ENCODE data around the gene FAM3A.

FAM3A gene

DNA sequence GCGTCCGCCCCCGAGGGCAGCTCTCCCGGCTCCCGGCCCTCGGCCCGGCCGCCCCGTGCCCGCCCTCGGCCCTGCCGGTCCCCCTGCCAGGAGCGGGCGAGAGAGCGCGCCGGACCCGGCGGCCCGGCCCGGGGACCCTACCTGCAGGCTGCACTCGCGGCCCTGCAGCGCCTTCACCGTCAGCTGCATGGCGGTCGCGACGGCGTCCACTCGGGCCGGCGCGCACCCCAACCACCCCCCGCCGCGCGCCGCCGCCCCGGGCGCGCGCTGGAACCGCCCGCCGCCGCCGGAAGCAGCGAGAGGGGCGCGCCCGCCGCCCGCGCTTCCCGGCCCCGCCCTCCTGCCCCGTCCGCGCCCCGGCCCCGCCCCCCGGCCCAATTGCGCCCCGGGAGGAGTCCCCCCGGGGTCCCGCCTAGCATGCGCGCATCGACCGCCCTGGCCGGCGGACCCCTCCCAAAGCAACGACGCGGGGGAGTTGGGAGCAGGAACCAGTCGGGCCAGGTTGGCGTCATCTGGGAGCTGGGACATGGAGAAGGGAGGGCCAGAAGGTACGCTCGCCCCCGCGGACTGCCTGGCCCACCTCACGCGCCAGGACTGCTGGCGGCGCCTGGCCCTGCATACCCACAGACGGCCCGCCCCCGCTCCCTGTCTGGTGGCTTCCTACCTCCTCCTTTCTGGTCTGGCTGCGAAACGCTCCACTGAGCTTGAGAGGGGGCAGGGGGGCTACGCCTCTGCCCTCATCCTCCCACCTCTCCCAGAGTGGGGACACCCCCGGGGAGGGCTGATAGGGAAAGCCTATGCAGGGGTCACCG lies 29.4 kb downstream of the FAM3A start, which contains the start of gene UBL4A:
Gene UBL4A, minus strand, starts transcription at position 220 of the 812 bp plus-strand sequence. Its CDS starts 31 bp downstream, at position 189.
- TF ChIP-seq, protein P1, sequence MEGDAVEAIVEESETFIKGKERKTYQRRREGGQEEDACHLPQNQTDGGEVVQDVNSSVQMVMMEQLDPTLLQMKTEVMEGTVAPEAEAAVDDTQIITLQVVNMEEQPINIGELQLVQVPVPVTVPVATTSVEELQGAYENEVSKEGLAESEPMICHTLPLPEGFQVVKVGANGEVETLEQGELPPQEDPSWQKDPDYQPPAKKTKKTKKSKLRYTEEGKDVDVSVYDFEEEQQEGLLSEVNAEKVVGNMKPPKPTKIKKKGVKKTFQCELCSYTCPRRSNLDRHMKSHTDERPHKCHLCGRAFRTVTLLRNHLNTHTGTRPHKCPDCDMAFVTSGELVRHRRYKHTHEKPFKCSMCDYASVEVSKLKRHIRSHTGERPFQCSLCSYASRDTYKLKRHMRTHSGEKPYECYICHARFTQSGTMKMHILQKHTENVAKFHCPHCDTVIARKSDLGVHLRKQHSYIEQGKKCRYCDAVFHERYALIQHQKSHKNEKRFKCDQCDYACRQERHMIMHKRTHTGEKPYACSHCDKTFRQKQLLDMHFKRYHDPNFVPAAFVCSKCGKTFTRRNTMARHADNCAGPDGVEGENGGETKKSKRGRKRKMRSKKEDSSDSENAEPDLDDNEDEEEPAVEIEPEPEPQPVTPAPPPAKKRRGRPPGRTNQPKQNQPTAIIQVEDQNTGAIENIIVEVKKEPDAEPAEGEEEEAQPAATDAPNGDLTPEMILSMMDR (IDR thresholded peaks at IDR 0.05; ENCODE audit: low read depth, low read length), result no peak
- DNase-seq (ENCODE audit: low read depth in 2 of 2), result peak; percentile 36 to 67
- H3K4me3 ChIP-seq (replicated peaks in 1 of 2; ENCODE audit: low read depth in 2 of 2, low read length in 2 of 2), result peak within 1 kb of the TSS; percentile 60 to 64

DNA sequence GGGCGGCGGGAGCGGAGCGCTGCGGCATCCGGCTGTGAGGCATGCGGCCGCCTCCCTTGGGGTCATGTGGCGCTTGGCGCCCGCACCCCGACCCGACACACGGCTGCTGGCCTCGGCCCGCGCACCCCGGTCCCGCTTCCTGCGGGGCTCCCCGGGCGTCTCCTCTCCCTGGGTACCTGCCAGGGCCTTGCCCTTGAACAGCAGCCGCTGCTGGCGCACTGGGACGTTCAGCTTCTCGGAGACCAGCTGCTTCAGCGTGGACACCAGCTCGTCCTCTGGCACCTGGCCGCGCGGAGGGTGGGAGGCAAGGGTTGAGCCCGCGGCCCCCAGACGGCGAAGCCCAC lies 30.0 kb downstream of the FAM3A start:
- peak overlapping the region; percentile 60 to 64 for H3K4me3 ChIP-seq (replicated peaks in 1 of 2; ENCODE audit: low read depth in 2 of 2, low read length in 2 of 2)
- TF ChIP-seq, protein P1 (IDR thresholded peaks at IDR 0.05; ENCODE audit: low read depth, low read length), result no peak
- DNase-seq (ENCODE audit: low read depth in 2 of 2), result peak in 1 of 2 donors; percentile 7

DNA sequence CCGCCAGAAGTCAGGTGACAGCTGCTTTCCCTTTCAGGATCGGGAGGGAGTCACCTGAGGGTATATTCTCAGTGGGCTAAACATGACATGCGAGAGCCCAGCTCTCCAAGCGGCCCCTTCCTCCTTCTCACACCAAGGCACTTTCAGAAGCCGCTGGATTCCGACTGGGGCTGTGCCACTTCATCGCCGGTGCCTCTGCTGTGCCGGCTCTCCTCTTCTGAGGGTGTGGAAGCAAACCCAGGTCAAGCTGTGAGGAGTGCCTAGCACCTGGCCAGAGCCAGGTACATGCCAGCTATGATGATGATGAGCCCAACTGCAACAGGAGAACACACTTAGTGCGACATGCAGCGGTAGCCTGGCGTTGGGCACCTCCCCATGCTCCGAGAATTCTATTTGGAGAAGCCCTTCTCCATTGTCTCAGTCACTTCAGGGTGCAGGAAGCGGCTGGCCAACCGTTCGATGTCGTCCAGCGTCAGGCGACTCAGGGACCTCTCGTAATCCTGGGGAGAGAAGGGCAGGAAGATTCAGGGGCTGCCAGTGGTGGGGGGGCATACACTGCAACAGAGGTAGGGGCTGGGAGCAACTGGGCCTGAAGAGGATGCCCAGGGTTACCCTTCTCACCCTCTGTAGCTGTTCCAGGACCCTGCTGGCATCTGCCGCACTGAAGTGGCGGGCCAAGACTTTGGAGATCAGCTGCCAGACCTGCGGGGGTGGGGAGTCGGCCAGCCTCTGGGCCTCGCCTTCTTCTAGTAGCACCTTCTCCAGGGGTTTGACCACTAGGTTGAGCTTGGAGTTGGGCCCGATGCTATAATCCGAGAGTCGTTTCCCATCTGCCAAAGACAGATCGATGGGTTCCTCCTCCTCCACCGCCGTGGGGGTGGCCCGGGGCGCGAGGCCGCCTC lies 30.6 kb downstream of the FAM3A start:
- peak in 1 of 2 donors; percentile 5 for DNase-seq (ENCODE audit: low read depth in 2 of 2)
- peak overlapping the region; percentile 34 to 64 for H3K4me3 ChIP-seq (replicated peaks in 1 of 2; ENCODE audit: low read depth in 2 of 2, low read length in 2 of 2)
- TF ChIP-seq, protein P1 (IDR thresholded peaks at IDR 0.05; ENCODE audit: low read depth, low read length), result no peak

DNA sequence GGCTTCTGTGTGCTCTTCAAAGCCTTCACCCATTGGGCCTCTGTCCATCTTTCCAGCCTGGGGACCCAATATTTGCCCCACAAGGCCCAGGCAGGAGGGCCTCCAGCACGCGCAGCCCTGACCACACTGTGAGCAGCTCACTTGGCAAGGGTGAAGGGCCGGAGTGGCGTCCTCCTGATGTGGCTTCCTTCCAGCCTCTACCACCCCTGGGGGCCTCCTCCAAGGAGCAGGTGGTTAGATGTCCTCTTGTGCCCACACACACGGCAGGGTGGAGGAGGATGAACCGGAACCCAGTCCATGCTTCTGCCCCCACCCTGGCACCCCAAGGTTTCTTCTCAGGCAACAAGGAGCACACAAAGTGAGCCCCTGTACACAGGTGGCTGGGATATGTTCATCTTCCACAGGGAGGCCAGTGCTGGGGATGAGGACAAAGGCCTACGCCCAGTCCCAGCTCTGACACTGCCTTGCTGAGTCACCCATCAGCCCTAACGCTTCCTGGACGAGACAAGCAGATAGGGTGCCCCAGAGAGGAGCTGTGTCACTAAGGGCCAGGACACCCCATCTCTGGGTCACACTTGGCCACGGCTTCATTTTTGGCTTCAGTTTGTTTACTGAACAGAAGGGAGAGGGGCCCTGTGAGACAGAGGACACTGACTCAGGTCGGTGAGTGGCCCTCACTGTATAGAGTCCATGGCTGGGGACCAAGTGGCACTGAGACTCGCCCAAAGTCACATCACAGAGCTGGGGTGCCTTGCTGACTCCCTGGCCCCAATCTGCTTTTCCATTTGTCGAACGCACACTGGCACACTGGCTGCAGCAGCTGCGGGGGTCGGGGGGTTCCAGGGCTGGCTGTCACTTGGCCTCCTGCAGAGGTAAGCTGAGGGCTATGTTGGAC lies 31.5 kb downstream of the FAM3A start:
- TF ChIP-seq, protein P1 (IDR thresholded peaks at IDR 0.05; ENCODE audit: low read depth, low read length), result no peak
- peak in 1 of 2 donors; percentile 10 for DNase-seq (ENCODE audit: low read depth in 2 of 2)

DNA sequence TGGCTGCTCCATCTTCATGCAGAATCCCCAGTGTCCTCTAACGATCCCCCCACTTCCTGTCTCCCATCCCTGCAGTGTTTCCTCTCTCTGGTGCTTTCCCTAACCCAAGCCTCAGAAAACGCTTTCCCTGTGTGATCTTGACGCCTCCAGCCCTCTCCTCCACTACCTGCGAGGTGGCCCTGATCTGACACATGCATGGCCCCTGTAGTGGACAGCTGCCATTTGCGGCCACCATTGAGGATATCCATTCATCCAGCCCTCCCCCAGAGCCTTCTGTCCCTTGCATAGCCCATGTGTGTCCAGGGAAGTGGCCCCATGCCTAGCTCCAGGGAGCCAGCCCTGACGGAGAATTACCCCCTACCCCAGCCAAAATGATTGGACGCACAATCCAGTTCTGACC lies 32.7 kb downstream of the FAM3A start:
- no peak overlapping the region for H3K4me3 ChIP-seq (replicated peaks in 1 of 2; ENCODE audit: low read depth in 2 of 2, low read length in 2 of 2)
- no peak for DNase-seq (ENCODE audit: low read depth in 2 of 2)
- TF ChIP-seq, protein P1 (IDR thresholded peaks at IDR 0.05; ENCODE audit: low read depth, low read length), result no peak

More for the DNA sequence above, 31.5 kb downstream of the FAM3A start:
- H3K4me3 ChIP-seq (replicated peaks in 1 of 2; ENCODE audit: low read depth in 2 of 2, low read length in 2 of 2), result no peak overlapping the region

DNA sequence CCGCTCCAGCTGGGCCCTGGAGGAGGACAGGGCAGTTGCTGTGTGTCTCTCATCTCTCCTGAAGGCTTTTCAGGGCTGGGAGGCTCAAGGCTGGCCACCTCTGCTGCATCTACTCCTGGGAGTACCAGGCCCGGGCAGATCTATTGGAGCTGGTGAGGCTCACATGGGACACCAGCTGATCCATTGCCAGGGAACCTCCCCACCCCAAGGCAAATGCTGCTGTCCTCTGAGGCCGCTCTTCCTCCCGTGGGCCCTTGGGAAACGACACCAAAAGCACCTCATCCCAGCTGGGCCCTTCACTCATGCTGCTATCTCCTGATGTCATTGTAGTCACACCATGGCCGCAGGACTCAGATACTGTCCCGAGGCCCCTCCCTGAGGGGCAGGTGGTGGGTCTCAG lies 33.2 kb downstream of the FAM3A start:
- no peak for DNase-seq (ENCODE audit: low read depth in 2 of 2)
- H3K4me3 ChIP-seq (replicated peaks in 1 of 2; ENCODE audit: low read depth in 2 of 2, low read length in 2 of 2), result no peak overlapping the region
- TF ChIP-seq, protein P1 (IDR thresholded peaks at IDR 0.05; ENCODE audit: low read depth, low read length), result no peak
